ENCODE measurements around the gene PNPO. TPM values are rescaled to one million over a fixed set of nuclear protein-coding genes. Genes with fewer than 3 reads are reported as not detected.

The PNPO gene
- total and polyA plus RNA-seq, 2 of the 13 experiments (the other 11 are each of a cell fraction or from before 2014, with no cell fraction given) = 47.9 to 63.3 TPM

DNA sequence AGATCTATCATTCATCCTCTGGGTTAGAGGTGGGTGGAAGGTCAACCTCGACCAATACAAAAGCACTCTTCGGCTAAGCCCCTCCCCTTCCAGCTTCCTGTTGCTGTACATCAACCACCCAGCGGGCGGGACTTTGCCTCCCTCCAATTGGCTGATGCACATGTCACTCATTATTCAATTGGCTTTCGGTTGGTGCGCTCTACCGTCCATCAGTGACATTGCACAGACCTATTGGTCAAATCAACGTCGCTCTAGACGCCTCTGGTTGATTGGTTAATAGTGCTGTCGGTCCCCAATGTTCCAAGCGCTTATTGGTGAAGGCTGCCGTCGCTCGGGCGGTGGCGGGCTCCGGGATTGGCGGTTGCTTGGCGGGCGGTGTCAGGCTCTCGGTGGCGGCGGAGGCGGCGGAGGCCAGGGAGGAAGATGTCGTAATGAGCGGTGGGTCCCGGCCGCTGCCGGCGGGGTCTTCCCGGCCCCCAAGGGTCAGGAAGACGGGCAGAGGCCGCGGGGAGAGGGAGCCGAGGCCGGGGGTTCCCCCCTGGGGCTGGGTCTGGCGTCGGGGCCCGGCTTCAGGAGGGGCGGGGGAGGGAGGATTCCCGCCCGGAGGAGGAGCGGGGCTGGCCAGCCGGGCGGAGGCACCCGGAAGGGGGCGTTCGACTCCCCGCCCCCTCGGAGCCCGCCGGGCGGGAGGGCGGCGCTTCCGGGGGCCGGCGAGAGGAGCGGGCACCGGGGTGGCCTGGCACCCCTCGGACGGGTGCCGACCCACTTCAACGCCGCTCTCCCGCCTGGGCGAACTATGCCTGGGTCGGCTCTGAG lies 45.3 kb upstream of the PNPO start, which contains the start of gene SP2 (continued):
- TF ChIP-seq, protein P1, sequence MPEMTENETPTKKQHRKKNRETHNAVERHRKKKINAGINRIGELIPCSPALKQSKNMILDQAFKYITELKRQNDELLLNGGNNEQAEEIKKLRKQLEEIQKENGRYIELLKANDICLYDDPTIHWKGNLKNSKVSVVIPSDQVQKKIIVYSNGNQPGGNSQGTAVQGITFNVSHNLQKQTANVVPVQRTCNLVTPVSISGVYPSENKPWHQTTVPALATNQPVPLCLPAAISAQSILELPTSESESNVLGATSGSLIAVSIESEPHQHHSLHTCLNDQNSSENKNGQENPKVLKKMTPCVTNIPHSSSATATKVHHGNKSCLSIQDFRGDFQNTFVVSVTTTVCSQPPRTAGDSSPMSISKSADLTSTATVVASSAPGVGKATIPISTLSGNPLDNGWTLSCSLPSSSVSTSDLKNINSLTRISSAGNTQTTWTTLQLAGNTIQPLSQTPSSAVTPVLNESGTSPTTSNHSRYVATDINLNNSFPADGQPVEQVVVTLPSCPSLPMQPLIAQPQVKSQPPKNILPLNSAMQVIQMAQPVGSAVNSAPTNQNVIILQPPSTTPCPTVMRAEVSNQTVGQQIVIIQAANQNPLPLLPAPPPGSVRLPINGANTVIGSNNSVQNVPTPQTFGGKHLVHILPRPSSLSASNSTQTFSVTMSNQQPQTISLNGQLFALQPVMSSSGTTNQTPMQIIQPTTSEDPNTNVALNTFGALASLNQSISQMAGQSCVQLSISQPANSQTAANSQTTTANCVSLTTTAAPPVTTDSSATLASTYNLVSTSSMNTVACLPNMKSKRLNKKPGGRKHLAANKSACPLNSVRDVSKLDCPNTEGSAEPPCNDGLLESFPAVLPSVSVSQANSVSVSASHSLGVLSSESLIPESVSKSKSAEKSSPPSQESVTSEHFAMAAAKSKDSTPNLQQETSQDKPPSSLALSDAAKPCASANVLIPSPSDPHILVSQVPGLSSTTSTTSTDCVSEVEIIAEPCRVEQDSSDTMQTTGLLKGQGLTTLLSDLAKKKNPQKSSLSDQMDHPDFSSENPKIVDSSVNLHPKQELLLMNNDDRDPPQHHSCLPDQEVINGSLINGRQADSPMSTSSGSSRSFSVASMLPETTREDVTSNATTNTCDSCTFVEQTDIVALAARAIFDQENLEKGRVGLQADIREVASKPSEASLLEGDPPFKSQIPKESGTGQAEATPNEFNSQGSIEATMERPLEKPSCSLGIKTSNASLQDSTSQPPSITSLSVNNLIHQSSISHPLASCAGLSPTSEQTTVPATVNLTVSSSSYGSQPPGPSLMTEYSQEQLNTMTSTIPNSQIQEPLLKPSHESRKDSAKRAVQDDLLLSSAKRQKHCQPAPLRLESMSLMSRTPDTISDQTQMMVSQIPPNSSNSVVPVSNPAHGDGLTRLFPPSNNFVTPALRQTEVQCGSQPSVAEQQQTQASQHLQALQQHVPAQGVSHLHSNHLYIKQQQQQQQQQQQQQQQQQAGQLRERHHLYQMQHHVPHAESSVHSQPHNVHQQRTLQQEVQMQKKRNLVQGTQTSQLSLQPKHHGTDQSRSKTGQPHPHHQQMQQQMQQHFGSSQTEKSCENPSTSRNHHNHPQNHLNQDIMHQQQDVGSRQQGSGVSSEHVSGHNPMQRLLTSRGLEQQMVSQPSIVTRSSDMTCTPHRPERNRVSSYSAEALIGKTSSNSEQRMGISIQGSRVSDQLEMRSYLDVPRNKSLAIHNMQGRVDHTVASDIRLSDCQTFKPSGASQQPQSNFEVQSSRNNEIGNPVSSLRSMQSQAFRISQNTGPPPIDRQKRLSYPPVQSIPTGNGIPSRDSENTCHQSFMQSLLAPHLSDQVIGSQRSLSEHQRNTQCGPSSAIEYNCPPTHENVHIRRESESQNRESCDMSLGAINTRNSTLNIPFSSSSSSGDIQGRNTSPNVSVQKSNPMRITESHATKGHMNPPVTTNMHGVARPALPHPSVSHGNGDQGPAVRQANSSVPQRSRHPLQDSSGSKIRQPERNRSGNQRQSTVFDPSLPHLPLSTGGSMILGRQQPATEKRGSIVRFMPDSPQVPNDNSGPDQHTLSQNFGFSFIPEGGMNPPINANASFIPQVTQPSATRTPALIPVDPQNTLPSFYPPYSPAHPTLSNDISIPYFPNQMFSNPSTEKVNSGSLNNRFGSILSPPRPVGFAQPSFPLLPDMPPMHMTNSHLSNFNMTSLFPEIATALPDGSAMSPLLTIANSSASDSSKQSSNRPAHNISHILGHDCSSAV (CRISPR knock-in tag; IDR thresholded peaks at IDR 0.05; ENCODE audit: borderline replicate concordance) = no peak
- peak in 1 of 2 experiments; percentile 11; a peak in 2 of 4 replicates for TF ChIP-seq KLF16 (CRISPR knock-in tag; IDR thresholded peaks at IDR 0.05)
- TF ChIP-seq RFX1 (IDR thresholded peaks at IDR 0.05) = no peak; the same call in 1 of the 2 replicates
- no peak; the same call in 1 of the 2 replicates for TF ChIP-seq FOSL1 (CRISPR knock-in tag; IDR thresholded peaks at IDR 0.05; ENCODE audit: borderline replicate concordance)
- TF ChIP-seq, protein P2, sequence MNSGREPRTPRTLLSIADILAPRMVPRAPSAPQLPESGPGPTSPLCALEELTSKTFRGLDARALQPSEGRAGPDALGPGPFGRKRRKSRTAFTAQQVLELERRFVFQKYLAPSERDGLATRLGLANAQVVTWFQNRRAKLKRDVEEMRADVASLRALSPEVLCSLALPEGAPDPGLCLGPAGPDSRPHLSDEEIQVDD (CRISPR knock-in tag; IDR thresholded peaks at IDR 0.05; ENCODE audit: borderline replicate concordance) = no peak
- TF ChIP-seq HNF4G (IDR thresholded peaks at IDR 0.05; ENCODE audit: borderline replicate concordance, low read depth, low read length) = no peak
- TF ChIP-seq HNF4G (CRISPR knock-in tag; IDR thresholded peaks at IDR 0.05; ENCODE audit: borderline replicate concordance, low read depth) = no peak; the same call in 1 of the 2 replicates
- TF ChIP-seq IRF2 (CRISPR knock-in tag; IDR thresholded peaks at IDR 0.05) = peak; percentile 9; the same call in 1 of the 2 replicates
- no peak; the same call in 1 of the 2 replicates for TF ChIP-seq SRF (IDR thresholded peaks at IDR 0.05; ENCODE audit: low read depth, low read length)
- no peak for TF ChIP-seq ATRX (CRISPR knock-in tag; IDR thresholded peaks at IDR 0.05; ENCODE audit: borderline replicate concordance)
- TF ChIP-seq ELF4 (CRISPR knock-in tag; IDR thresholded peaks at IDR 0.05; ENCODE audit: borderline replicate concordance) = peak; percentile 97
- TF ChIP-seq SETDB1 (CRISPR knock-in tag; IDR thresholded peaks at IDR 0.05; ENCODE audit: borderline replicate concordance) = no peak
- TF ChIP-seq, protein P3, sequence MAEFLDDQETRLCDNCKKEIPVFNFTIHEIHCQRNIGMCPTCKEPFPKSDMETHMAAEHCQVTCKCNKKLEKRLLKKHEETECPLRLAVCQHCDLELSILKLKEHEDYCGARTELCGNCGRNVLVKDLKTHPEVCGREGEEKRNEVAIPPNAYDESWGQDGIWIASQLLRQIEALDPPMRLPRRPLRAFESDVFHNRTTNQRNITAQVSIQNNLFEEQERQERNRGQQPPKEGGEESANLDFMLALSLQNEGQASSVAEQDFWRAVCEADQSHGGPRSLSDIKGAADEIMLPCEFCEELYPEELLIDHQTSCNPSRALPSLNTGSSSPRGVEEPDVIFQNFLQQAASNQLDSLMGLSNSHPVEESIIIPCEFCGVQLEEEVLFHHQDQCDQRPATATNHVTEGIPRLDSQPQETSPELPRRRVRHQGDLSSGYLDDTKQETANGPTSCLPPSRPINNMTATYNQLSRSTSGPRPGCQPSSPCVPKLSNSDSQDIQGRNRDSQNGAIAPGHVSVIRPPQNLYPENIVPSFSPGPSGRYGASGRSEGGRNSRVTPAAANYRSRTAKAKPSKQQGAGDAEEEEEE (CRISPR knock-in tag; IDR thresholded peaks at IDR 0.05; ENCODE audit: borderline replicate concordance) = no peak
- TF ChIP-seq, protein P4, sequence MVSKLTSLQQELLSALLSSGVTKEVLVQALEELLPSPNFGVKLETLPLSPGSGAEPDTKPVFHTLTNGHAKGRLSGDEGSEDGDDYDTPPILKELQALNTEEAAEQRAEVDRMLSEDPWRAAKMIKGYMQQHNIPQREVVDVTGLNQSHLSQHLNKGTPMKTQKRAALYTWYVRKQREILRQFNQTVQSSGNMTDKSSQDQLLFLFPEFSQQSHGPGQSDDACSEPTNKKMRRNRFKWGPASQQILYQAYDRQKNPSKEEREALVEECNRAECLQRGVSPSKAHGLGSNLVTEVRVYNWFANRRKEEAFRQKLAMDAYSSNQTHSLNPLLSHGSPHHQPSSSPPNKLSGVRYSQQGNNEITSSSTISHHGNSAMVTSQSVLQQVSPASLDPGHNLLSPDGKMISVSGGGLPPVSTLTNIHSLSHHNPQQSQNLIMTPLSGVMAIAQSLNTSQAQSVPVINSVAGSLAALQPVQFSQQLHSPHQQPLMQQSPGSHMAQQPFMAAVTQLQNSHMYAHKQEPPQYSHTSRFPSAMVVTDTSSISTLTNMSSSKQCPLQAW (CRISPR knock-in tag; IDR thresholded peaks at IDR 0.05) = peak; percentile 14; the same call in 1 of the 2 replicates
- TF ChIP-seq ETV6 (CRISPR knock-in tag; conservative IDR thresholded peaks at IDR 0.05) = no peak
- TF ChIP-seq MATR3 (CRISPR knock-in tag; IDR thresholded peaks at IDR 0.05) = no peak
- no peak for TF ChIP-seq BRD4 (CRISPR knock-in tag; IDR thresholded peaks at IDR 0.05)
